ENCODE measurements around the gene NUDT6. TPM values are rescaled to one million over a fixed set of nuclear protein-coding genes. Genes with fewer than 3 reads are reported as not detected.

NUDT6 gene
- total and polyA plus RNA-seq, 11 donors, result 6.7 to 22.5 (median 15.1) TPM

DNA sequence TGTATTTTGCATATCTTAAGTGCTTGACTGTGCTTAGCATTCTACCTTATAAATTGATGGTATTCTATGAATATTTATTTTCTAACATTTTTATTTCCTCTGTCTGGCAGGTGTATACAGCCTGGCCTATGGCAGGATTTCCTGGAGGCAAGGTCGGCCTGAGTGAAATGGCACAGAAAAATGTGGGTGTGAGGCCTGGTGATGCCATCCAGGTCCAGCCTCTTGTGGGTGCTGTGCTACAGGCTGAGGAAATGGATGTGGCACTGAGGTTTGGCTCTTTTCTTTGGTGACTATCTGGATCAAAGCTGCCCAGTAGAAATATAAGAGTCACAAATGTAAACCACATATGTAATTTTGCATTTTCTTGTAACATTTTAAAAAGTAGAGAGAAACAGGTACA, 6.5 kb upstream of the NUDT6 start:
- TF ChIP-seq POLR2A (IDR thresholded peaks at IDR 0.05), result no peak
- TF ChIP-seq, protein P1, sequence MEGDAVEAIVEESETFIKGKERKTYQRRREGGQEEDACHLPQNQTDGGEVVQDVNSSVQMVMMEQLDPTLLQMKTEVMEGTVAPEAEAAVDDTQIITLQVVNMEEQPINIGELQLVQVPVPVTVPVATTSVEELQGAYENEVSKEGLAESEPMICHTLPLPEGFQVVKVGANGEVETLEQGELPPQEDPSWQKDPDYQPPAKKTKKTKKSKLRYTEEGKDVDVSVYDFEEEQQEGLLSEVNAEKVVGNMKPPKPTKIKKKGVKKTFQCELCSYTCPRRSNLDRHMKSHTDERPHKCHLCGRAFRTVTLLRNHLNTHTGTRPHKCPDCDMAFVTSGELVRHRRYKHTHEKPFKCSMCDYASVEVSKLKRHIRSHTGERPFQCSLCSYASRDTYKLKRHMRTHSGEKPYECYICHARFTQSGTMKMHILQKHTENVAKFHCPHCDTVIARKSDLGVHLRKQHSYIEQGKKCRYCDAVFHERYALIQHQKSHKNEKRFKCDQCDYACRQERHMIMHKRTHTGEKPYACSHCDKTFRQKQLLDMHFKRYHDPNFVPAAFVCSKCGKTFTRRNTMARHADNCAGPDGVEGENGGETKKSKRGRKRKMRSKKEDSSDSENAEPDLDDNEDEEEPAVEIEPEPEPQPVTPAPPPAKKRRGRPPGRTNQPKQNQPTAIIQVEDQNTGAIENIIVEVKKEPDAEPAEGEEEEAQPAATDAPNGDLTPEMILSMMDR (IDR thresholded peaks at IDR 0.05), result no peak
- no peak overlapping the region for H3K4me3 ChIP-seq
- no peak overlapping the region for H3K27ac ChIP-seq
- intact Hi-C loops (cut with DNase I), result loop anchor here in 4 of 10 donors (2.0 to 10.0 kb wide), 4 partner anchors 104 to 1336 kb away; partner anchors contain the start of gene FGF2 (in 1 of the 4)
- H3K27me3 ChIP-seq, result no peaks in the 10 kb centered on the region
- peaks cover 0 to 60% (median 27%) of the 10 kb centered on the region in 9 donors for H3K36me3 ChIP-seq
- WGBS, 4 donors, result 65 to 87% (median 78%) methylated on average over 1 of the region's 1 CpG
- no peak for DNase-seq
- ATAC-seq, result no peak
- peaks cover 0 to 7% (median 3%) of the 10 kb centered on the region in 12 donors for H3K4me1 ChIP-seq
- no peaks in the 10 kb centered on the region for H3K9me3 ChIP-seq

DNA sequence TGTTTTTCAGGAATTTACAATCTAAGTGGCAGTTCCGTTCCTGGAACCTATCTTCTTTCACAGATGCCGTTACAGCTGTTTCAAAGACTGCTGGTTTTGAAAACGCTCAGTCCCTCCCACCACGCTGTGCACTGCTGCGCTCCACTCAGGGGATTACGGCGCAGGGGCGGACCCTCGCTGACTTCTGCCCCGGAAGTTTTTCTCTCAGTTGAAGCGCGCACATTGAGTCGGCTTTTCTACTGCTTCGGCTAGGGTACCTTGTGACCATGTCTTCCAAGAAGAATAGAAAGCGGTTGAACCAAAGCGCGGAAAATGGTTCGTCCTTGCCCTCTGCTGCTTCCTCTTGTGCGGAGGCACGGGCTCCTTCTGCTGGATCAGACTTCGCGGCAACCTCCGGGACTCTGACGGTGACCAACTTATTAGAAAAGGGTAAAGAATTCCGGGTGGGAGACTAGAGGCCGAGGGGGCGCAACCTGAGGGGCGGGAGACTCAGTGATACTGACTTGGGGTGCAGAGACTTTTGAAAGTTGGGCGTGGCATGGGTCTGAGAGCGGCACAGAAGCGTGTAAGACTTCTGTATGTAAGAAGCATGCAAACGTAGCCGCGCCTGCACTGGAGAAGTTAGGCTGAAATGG, 597 bp upstream of the NUDT6 start:
- Histone ChIP-seq H3K27me3 (no peaks in the 10 kb centered on the region), H3K4me1 (peaks cover 0 to 21% (median 12%) of the 10 kb centered on the region in 12 donors), H3K4me3 (peak overlapping the region; percentile 68 to 95 (median 85)), H3K36me3 (peaks cover 0 to 6% (median 0%) of the 10 kb centered on the region in 9 donors), H3K9me3 (no peaks in the 10 kb centered on the region), H3K27ac (peak overlapping the region; percentile 62 to 86 (median 77))
- DNase-seq (peak; percentile 83 to 89 (median 87)), ATAC-seq (peak; percentile 98 to 99 (median 99))
- TF ChIP-seq, protein P1 (IDR thresholded peaks at IDR 0.05), result peak in 1 of 12 donors; percentile 5
- no peak for TF ChIP-seq POLR2A (IDR thresholded peaks at IDR 0.05)
- 0% methylated on average over 33 to 34 of the region's 34 CpGs for WGBS, 4 donors
- intact Hi-C loops (cut with DNase I), result loop anchor here in 8 of 10 donors (2.0 to 10.0 kb wide), 9 partner anchors 96 to 1342 kb away; partner anchors contain the start of genes BBS12 (in 3 of the 8) and FGF2 (in 3 of the 8)

DNA sequence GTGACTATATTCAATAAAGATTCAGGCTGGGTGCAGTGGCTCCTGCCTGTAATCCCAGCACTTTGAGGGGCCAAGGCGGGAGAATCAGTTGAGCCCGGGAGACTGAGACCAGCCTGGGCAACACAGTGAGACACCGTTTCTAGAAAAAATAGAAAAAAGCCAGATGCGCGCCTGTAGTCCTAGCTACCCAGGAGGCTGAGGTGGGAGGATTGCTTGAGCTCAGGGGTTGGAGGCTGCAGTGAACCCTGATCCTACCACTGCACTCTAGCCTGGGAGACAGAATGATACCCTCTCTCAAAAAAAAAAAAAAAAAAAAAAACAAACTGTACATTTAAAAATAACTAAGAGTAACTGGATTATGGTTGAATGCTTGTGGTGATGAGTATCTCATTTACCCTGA, 1.1 kb downstream of the NUDT6 start:
- H3K27ac ChIP-seq, result peak overlapping the region in 7 of 12 donors; percentile 69 to 86 (median 81)
- intact Hi-C loops (cut with DNase I), result loop anchor here in 8 of 10 donors (5.0 to 10.0 kb wide), 7 partner anchors 94 to 1344 kb away; partner anchors contain the start of genes BBS12 (in 3 of the 8) and FGF2 (in 2 of the 8)
- ATAC-seq (no peak), DNase-seq (no peak)
- TF ChIP-seq, protein P1 (IDR thresholded peaks at IDR 0.05), result no peak
- TF ChIP-seq POLR2A (IDR thresholded peaks at IDR 0.05), result no peak
- H3K27me3 ChIP-seq, result no peaks in the 10 kb centered on the region
- peak overlapping the region in 10 of 12 donors; percentile 77 to 95 (median 85) for H3K4me3 ChIP-seq
- H3K4me1 ChIP-seq, result peaks cover 0 to 21% (median 12%) of the 10 kb centered on the region in 12 donors
- H3K9me3 ChIP-seq, result no peaks in the 10 kb centered on the region
- peaks cover 0 to 12% (median 4%) of the 10 kb centered on the region in 9 donors for H3K36me3 ChIP-seq
- WGBS, 4 donors, result 84 to 92% (median 90%) methylated on average over 5 of the region's 5 CpGs

DNA sequence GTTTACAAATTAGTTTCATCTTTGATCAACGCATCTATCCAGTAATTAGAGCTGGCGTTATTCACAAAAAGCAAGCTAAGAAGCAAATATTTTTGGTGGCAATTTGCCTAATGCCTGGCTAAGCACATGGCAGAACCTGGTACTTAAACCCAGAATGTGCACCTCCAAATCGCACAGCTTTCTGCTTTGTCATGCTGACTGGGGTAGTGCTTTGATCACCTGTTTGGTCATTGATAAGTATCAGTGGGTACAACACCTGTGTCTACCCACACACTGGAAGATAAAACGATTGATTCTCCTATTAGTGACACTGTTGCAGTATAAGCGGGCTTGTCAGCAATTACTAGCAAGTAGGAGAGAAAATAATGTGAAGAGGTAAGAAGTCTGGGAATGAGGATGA, 1.9 kb downstream of the NUDT6 start:
- no peaks in the 10 kb centered on the region for H3K27me3 ChIP-seq
- H3K9me3 ChIP-seq, result no peaks in the 10 kb centered on the region
- H3K27ac ChIP-seq, result no peak overlapping the region
- ATAC-seq, result no peak
- H3K36me3 ChIP-seq, result peaks cover 0 to 20% (median 8%) of the 10 kb centered on the region in 9 donors
- no peak for DNase-seq
- intact Hi-C loops (cut with DNase I), result loop anchor here in 8 of 10 donors (5.0 to 10.0 kb wide), 7 partner anchors 93 to 1344 kb away; partner anchors contain the start of genes BBS12 (in 3 of the 8) and FGF2 (in 2 of the 8)
- H3K4me3 ChIP-seq, result no peak overlapping the region
- TF ChIP-seq, protein P1 (IDR thresholded peaks at IDR 0.05), result no peak
- TF ChIP-seq POLR2A (IDR thresholded peaks at IDR 0.05), result no peak
- peaks cover 0 to 21% (median 12%) of the 10 kb centered on the region in 12 donors for H3K4me1 ChIP-seq
- 93 to 98% (median 94%) methylated on average over 5 of the region's 5 CpGs for WGBS, 4 donors
